Renal cortex interstitium (tissue), 11 donors: Measurements from ENCODE around the gene TSPYL1. TPM values are rescaled to one million over a fixed set of nuclear protein-coding genes. Genes with fewer than 3 reads are reported as not detected.
"Not testable (repeated sequence)": the region's sequence is repeated elsewhere in the genome, so short reads cannot be mapped to it uniquely, and the experiment has no call there.

Experiments
- DNase-seq, 11 donors: peaks; one replicate each; pipeline ENCODE4 v3.0.0-alpha.2; 2013; ENCODE audit warnings: low read depth in 9 of 11, low spot score in 4 of 11; ENCODE audit errors: extremely low read depth in 1 of 11
- polyA plus RNA-seq, 3 donors: library from polyadenylated mRNA; unstranded; fragments of 120-200 nt; gene quantifications; one replicate each; pipeline ENCODE4 v1.2.1, GENCODE V29; 2013; ENCODE audit not compliant: insufficient read length in 3 of 3

Gene TSPYL1
- polyA plus RNA-seq, 3 donors, result 100 to 105 (median 101) TPM

- DNase-seq, result no peak
These were observed 27.9 kb upstream of the TSPYL1 start for GRCh38 chr6:116307633-116308032.

- no peak for DNase-seq
These were observed 27.3 kb upstream of the TSPYL1 start for GRCh38 chr6:116307001-116307400.

- no peak for DNase-seq
These were observed 24.9 kb upstream of the TSPYL1 start for GRCh38 chr6:116304538-116305097.

- DNase-seq, result no peak
These were observed 21.4 kb upstream of the TSPYL1 start for GRCh38 chr6:116301104-116301503.

- DNase-seq, result no peak
These were observed 20.8 kb upstream of the TSPYL1 start for GRCh38 chr6:116300566-116300965.

GRCh38 chr6:116298973-116299372 lies 19.2 kb upstream of the TSPYL1 start:
- no peak for DNase-seq

- DNase-seq, result no peak
These were observed 18.5 kb upstream of the TSPYL1 start for GRCh38 chr6:116298273-116298672.

- no peak for DNase-seq
These were observed 12.8 kb upstream of the TSPYL1 start for GRCh38 chr6:116292553-116292952.

GRCh38 chr6:116291701-116292396 lies 12.1 kb upstream of the TSPYL1 start:
- no peak for DNase-seq

- no peak for DNase-seq
These were observed 11.1 kb upstream of the TSPYL1 start for GRCh38 chr6:116290799-116291198.

GRCh38 chr6:116289876-116290275 lies 10.1 kb upstream of the TSPYL1 start:
- DNase-seq, result no peak

GRCh38 chr6:116287689-116288282 lies 8.1 kb upstream of the TSPYL1 start:
- DNase-seq, result peak in 1 of 11 donors; percentile 35

GRCh38 chr6:116286773-116287358 lies 7.1 kb upstream of the TSPYL1 start:
- DNase-seq, result no peak

- DNase-seq, result not testable (repeated sequence)
These were observed 5.3 kb upstream of the TSPYL1 start for GRCh38 chr6:116284984-116285383.

- no peak for DNase-seq
These were observed 3.5 kb upstream of the TSPYL1 start for GRCh38 chr6:116283191-116283590.

- DNase-seq, result no peak
These were observed 3.0 kb upstream of the TSPYL1 start for GRCh38 chr6:116282698-116283097.

GRCh38 chr6:116280933-116281316 lies 1.2 kb upstream of the TSPYL1 start:
- no peak for DNase-seq

- peak in 9 of 11 donors; percentile 31 to 58 (median 39) for DNase-seq
These were observed 617 bp upstream of the TSPYL1 start for GRCh38 chr6:116280161-116280932.

- peak in 5 of 11 donors; percentile 36 to 51 (median 43) for DNase-seq
These were observed 887 bp downstream of the TSPYL1 start for GRCh38 chr6:116278854-116279231.

GRCh38 chr6:116278481-116278829 lies 1.3 kb downstream of the TSPYL1 start:
- no peak for DNase-seq
